Hindlimb muscle (tissue), 1 donor: ENCODE measurements around the gene TMEM72. TPM values are rescaled to one million over a fixed set of nuclear protein-coding genes. Genes with fewer than 3 reads are reported as not detected.

Source experiments
- DNase-seq: peaks from one replicate; pipeline ENCODE4 v3.0.0-alpha.2; 2013
- polyA plus RNA-seq: library from polyadenylated mRNA; unstranded; fragments of 120-200 nt; gene quantifications from one replicate; pipeline ENCODE4 v1.2.1, GENCODE V29; 2013; ENCODE audit not compliant: insufficient read length

TMEM72 gene
- polyA plus RNA-seq, 1 donor = not detected

GRCh38 chr10:44890696-44891563, 20.2 kb upstream of the TMEM72 start:
- no peak for DNase-seq

GRCh38 chr10:44891721-44892120, 19.4 kb upstream of the TMEM72 start:
- DNase-seq = no peak

GRCh38 chr10:44893604-44894468, 17.3 kb upstream of the TMEM72 start:
- no peak for DNase-seq

- no peak for DNase-seq
These were observed 16.4 kb upstream of the TMEM72 start for GRCh38 chr10:44894691-44895090.

- no peak for DNase-seq
These were observed 15.9 kb upstream of the TMEM72 start for GRCh38 chr10:44895280-44895679.

- no peak for DNase-seq
These were observed 14.1 kb upstream of the TMEM72 start for GRCh38 chr10:44897049-44897448.

- no peak for DNase-seq
These were observed 12.5 kb upstream of the TMEM72 start for GRCh38 chr10:44898665-44899064.

GRCh38 chr10:44899450-44900080, 11.6 kb upstream of the TMEM72 start:
- DNase-seq = no peak

GRCh38 chr10:44902941-44903545, 8.1 kb upstream of the TMEM72 start:
- DNase-seq = no peak

- no peak for DNase-seq
These were observed 4.7 kb upstream of the TMEM72 start for GRCh38 chr10:44906486-44906885.

- DNase-seq = no peak
These were observed 3.6 kb upstream of the TMEM72 start for GRCh38 chr10:44907556-44907955.

- DNase-seq = peak; percentile 64
These were observed 2.9 kb upstream of the TMEM72 start for GRCh38 chr10:44908066-44908749.

GRCh38 chr10:44908936-44909630, 2.1 kb upstream of the TMEM72 start:
- DNase-seq = no peak

- no peak for DNase-seq
These were observed 1.2 kb upstream of the TMEM72 start for GRCh38 chr10:44909910-44910309.

GRCh38 chr10:44910602-44911001, 535 bp upstream of the TMEM72 start:
- no peak for DNase-seq

GRCh38 chr10:44911951-44912350, 814 bp downstream of the TMEM72 start:
- no peak for DNase-seq

GRCh38 chr10:44913350-44914081, 2.4 kb downstream of the TMEM72 start:
- no peak for DNase-seq

- no peak for DNase-seq
These were observed 3.8 kb downstream of the TMEM72 start for GRCh38 chr10:44914891-44915290.

- DNase-seq = no peak
These were observed 5.3 kb downstream of the TMEM72 start for GRCh38 chr10:44916429-44916828.

- no peak for DNase-seq
These were observed 6.7 kb downstream of the TMEM72 start for GRCh38 chr10:44917848-44918247.

GRCh38 chr10:44920252-44920651, 9.1 kb downstream of the TMEM72 start:
- DNase-seq = no peak
